ENCODE results near the gene ALDH1A3. TPM values are rescaled to one million over a fixed set of nuclear protein-coding genes. Genes with fewer than 3 reads are reported as not detected.

ALDH1A3 gene
- total RNA-seq, 1 experiment from 2014 or later, result 248 TPM

GRCh38 chr15:100908466-100908865 is 28.8 kb downstream of the ALDH1A3 start:
- Histone ChIP-seq H3K36me3 (ENCODE audit: control insufficient read depth in 1 of 2, insufficient read depth in 2 of 2, low read length in 2 of 2) (peaks cover 27 to 92% of the 10 kb centered on the region in 2 experiments), H3K4me1 (ENCODE audit: control insufficient read depth in 1 of 2, insufficient read depth in 2 of 2, low read length in 2 of 2) (no peaks in the 10 kb centered on the region), H2AFZ (ENCODE audit: low read depth, low read length, poor library complexity, severe bottlenecking) (no peak overlapping the region), H3K9me3 (ENCODE audit: control insufficient read depth in 1 of 2, insufficient read depth in 1 of 2, low read depth in 1 of 2, low read length in 2 of 2) (no peaks in the 10 kb centered on the region), H4K20me1 (ENCODE audit: insufficient read depth) (peaks cover 14% of the 10 kb centered on the region; the same call in 1 of the 2 replicates), H3K27me3 (ENCODE audit: insufficient read depth, low read length) (no peaks in the 10 kb centered on the region), H3K9me2 (ENCODE audit: insufficient read depth) (no peaks in the 10 kb centered on the region), H3K79me2 (ENCODE audit: insufficient read depth, low read length) (peaks cover 37% of the 10 kb centered on the region; the same call in 1 of the 2 replicates), H3K9ac (ENCODE audit: low read length) (no peak overlapping the region), H3K27ac (ENCODE audit: low read depth, low read length) (no peak overlapping the region), H3K4me3 (replicated peaks in 1 of 2; ENCODE audit: low read depth in 1 of 2, low read length in 2 of 2) (no peak overlapping the region), H3K4me2 (ENCODE audit: low read length) (no peak overlapping the region)
- RAD21 ChIA-PET (ENCODE audit: low non-redundant PET in 1 of 2, low total read pairs in 2 of 2, uncharacterized antibody in 2 of 2, unreplicated experiment in 2 of 2), result no interaction called here
- TF ChIP-seq POLR2A (IDR thresholded peaks at IDR 0.05; ENCODE audit: borderline replicate concordance, extremely low read depth, insufficient read depth, insufficient read length), result no peak
- no peak for TF ChIP-seq JUND (IDR thresholded peaks at IDR 0.05)
- TF ChIP-seq CBX3 (IDR thresholded peaks at IDR 0.05; ENCODE audit: low read depth), result no peak
- ATAC-seq (no peak), DNase-seq (ENCODE audit: low read depth, low spot score) (no peak)
- POLR2A ChIA-PET, result no interaction called here
- no TSS peak for BruUV-seq (replicated peaks)
- intact Hi-C loops (cut with micrococcal nuclease), result no loop called here
- CTCF ChIA-PET, result no interaction called here

DNA sequence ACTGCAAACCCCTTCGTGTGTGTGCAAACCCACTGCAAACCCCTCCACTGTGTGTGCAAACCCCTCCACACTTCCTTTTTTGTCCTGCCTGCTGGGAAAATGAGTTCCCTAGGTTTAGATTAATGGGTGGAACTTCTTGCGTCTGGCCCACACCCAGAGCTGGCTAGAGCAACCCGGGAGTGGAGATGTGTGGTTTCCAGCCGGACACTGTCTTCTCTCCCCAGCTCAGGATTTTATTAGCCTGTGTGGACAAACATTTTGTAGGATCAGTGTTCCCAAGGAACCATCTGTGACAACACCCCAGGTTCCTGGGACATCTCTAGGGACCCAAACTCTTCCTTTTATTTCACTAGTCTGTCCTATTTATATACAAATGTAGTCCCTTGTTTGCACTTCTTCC is 29.9 kb downstream of the ALDH1A3 start:
- Histone ChIP-seq H3K36me3 (ENCODE audit: control insufficient read depth in 1 of 2, insufficient read depth in 2 of 2, low read length in 2 of 2) (peaks cover 26 to 90% of the 10 kb centered on the region in 2 experiments), H3K27me3 (ENCODE audit: insufficient read depth, low read length) (no peaks in the 10 kb centered on the region), H2AFZ (ENCODE audit: low read depth, low read length, poor library complexity, severe bottlenecking) (no peak overlapping the region), H4K20me1 (ENCODE audit: insufficient read depth) (peaks cover 9% of the 10 kb centered on the region; the same call in 1 of the 2 replicates), H3K4me1 (ENCODE audit: control insufficient read depth in 1 of 2, insufficient read depth in 2 of 2, low read length in 2 of 2) (no peaks in the 10 kb centered on the region), H3K27ac (ENCODE audit: low read depth, low read length) (no peak overlapping the region), H3K9me2 (ENCODE audit: insufficient read depth) (no peaks in the 10 kb centered on the region), H3K4me3 (replicated peaks in 1 of 2; ENCODE audit: low read depth in 1 of 2, low read length in 2 of 2) (no peak overlapping the region), H3K9ac (ENCODE audit: low read length) (no peak overlapping the region), H3K4me2 (ENCODE audit: low read length) (no peak overlapping the region), H3K79me2 (ENCODE audit: insufficient read depth, low read length) (peaks cover 30% of the 10 kb centered on the region; the same call in 1 of the 2 replicates), H3K9me3 (ENCODE audit: control insufficient read depth in 1 of 2, insufficient read depth in 1 of 2, low read depth in 1 of 2, low read length in 2 of 2) (no peaks in the 10 kb centered on the region)
- intact Hi-C loops (cut with micrococcal nuclease), result no loop called here
- ATAC-seq, result no peak
- no TSS peak for BruUV-seq (replicated peaks)
- ChIA-PET RAD21 (ENCODE audit: low non-redundant PET in 1 of 2, low total read pairs in 2 of 2, uncharacterized antibody in 2 of 2, unreplicated experiment in 2 of 2) (no interaction called here), CTCF (no interaction called here), POLR2A (no interaction called here)
- no peak for TF ChIP-seq CEBPB (IDR thresholded peaks at IDR 0.05; ENCODE audit: low read depth)
- no peak for TF ChIP-seq SIN3A (IDR thresholded peaks at IDR 0.05; ENCODE audit: low read depth)
- TF ChIP-seq SP1 (IDR thresholded peaks at IDR 0.05; ENCODE audit: low read depth), result no peak
- TF ChIP-seq TCF7L2 (IDR thresholded peaks at IDR 0.05; ENCODE audit: borderline replicate concordance, extremely low read depth, insufficient read depth, insufficient read length), result no peak
- TF ChIP-seq ZFX (IDR thresholded peaks at IDR 0.05), result no peak
- no peak for TF ChIP-seq EZH2phosphoT487 (IDR thresholded peaks at IDR 0.05; ENCODE audit: borderline replicate concordance)
- TF ChIP-seq, protein P1, sequence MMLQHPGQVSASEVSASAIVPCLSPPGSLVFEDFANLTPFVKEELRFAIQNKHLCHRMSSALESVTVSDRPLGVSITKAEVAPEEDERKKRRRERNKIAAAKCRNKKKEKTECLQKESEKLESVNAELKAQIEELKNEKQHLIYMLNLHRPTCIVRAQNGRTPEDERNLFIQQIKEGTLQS (IDR thresholded peaks at IDR 0.05), result no peak
- TF ChIP-seq SRF (IDR thresholded peaks at IDR 0.05; ENCODE audit: low read depth), result no peak
- no peak for TF ChIP-seq CBX3 (IDR thresholded peaks at IDR 0.05; ENCODE audit: low read depth)
- TF ChIP-seq EGR1 (IDR thresholded peaks at IDR 0.05; ENCODE audit: low read depth), result no peak
- TF ChIP-seq POLR2AphosphoS5 (IDR thresholded peaks at IDR 0.05; ENCODE audit: low read depth, low read length), result no peak
- no peak for DNase-seq (ENCODE audit: low read depth, low spot score)

All from HCT116 (cell line).